LNCAP (cell line): ENCODE results near the gene HSD11B1.

Source experiments
- CTCF ChIP-seq: fragments of 450-650 bp; IDR thresholded peaks from 2 replicates; pipeline ENCODE4 v1.5.1; 2017; ENCODE audit warnings: mild to moderate bottlenecking

HSD11B1 gene

DNA sequence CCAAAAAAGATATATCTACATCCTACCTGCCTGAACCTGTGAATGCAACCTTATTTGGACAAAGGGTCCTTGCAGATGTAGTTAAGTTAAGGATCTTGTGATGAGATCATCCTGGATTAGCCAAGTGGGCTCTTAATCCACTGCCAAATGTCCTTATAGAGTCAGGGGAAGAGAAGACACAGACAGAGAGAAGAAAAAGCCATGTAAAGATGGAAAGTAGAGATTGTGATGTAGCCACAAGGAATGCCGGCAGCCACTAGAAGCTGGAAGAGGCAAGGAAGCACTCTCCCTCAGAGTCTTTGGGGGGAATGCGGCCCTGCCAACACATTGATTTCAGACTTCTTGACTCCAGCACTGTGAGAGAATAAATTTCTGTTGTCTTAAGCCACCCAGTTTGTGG lies 16.2 kb downstream of the HSD11B1 start:
- TF ChIP-seq CTCF: no peak

DNA sequence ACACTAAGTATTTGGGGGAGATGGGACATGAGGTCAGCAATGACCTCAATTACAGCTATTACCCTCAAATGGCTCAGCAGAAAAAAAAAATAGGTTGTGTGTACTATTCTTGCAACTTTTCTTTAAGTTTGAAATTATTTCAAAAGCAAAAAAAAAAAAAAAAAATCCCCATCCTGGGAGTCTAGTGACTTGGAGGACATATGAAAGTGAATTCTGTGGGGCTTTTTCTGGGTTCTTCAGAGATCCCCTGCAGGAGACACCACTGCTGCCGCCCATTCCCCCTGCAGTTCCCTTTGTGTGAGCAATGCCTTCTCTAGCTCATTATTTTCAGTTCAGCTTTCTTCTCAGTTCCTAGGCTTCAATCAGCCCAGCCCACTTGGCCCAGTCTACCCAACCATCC lies 16.7 kb downstream of the HSD11B1 start:
- no peak for TF ChIP-seq CTCF

DNA sequence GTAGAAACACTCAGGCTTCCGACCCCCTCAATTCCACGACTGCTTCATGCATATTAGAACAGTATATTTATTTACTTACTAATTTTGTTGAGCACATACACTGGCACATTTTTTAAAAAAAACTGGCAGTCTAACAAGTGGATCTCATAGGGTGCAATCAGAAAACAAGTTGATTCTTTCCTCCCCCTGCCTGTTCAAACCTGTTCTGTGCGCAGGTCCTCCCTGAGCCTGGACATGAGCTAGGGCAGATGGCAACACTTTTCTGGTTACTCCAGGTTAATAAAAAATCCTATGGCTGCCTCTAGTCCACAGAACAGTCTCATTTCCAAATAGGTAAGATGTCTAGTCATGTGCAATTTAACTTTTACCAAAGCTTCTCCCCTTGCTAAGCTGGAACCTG lies 18.6 kb downstream of the HSD11B1 start:
- no peak for TF ChIP-seq CTCF

DNA sequence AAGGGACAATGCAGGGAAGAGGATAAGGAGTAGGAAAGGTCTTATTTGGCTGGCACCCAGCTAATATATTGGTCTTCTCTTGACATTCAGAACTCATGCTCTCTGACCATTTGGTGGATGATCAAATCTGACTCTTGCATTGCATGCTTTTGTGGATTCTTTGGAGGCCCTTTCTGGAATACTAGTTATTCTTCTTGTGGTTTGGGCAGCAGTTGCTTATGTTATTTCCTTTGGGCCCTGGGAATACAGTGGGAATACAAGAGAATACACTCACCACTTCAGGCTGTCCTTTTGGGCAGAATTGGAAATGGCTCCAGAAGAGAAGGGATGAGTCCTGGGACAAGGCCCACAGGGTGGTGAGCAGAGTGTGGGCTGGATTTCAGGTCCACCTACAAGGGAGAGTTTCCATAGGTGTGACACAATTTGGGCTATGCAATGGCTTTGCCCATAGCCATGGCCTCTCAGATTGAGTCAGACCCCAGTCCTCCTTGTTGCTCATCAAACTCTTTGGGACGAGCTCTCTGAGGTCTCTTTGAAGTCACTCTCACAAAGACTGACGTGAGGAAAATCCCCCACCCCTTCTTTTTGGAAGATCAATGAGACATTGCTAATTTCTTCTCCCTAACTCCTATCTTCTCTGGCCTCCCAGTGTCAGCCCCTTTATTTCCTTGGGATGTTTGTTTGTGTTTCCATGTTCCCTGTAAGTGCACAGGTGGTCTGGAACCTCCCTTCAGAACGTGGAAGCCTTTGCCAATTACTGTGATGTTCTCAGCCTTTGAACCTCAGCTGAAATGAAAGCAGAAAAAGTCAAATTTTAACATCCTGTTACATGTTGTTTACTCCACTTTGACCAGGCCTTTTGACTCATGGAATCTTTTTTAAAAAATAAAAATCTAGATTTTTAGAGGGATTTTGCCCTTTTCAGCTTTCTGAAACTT lies 19.4 kb downstream of the HSD11B1 start:
- TF ChIP-seq CTCF: no peak

- no peak for TF ChIP-seq CTCF
Measured at GRCh38 chr1:209727286-209727685, 22.6 kb downstream of the HSD11B1 start.

DNA sequence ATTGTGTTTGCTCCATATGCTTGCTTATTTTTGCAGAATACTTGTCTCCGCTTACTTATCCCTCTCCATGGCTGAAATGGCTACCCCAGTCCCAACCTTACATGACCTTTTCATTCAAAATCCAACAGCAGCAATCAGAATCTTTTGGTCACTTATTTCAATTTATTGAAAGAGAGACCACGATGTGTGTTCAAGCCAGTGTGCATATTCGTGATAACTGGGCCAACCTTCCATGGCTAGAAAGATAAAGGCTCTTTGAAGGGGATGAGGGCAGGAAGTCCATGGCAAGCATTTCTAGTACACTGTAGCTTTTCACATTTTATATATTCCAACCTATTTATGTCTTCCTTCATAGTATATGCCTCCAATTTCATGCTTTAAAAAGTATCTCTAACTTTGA lies 23.1 kb downstream of the HSD11B1 start:
- TF ChIP-seq CTCF: no peak

DNA sequence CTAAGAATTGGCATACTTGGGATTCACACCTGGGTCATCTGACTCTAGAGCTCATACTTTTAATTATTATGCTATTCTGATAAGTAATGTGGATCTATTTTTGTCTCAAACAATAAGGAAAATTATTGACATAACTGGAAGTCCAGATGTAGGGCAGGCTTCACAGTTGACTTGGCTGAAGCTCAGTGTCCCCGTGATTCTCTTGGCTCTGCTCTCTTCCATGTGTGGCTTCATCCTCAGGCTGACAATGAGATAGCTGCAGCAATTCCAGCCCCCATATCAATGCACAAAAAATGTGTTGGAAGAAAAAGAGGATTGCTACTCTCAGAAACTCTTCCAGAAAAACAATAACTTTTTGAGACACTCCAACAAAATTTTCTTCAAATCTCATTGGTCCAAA lies 23.8 kb downstream of the HSD11B1 start:
- no peak for TF ChIP-seq CTCF

DNA sequence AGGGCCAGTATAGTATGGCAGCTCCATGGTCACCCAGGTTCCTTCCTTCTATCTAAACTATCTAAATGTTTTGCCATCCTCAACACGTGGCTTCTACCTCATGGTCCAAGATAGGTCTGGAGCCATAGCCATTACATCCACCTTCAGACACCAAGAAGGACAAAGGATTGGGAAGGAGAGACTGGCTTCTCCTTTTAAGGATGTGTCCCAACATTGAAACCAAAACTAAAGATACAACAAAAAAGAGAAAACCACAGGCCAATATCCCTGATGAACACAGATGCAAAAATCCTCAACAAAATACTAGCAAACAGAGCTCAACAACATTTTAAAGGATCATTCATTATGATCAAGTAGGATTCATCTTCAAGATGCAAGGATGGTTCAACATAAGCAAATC lies 24.8 kb downstream of the HSD11B1 start:
- no peak for TF ChIP-seq CTCF
